GM23338 (cell line): ENCODE measurements around the gene PARVA.
"Not testable (repeated sequence)": the region's sequence is repeated elsewhere in the genome, so short reads cannot be mapped to it uniquely, and the experiment has no call there.

Source experiments
- EZH2 ChIP-seq: fragments of 200-600 bp; sonication (generic); IDR thresholded peaks from one replicate; pipeline ENCODE4 v1.8.0; 2017; ENCODE audit warnings: antibody characterized with exemption, mild to moderate bottlenecking, low read depth; ENCODE audit not compliant: unreplicated experiment
- EZH2phosphoT487 ChIP-seq: fragments of 200-600 bp; sonication (generic); IDR thresholded peaks from one replicate; pipeline ENCODE4 v1.8.1; 2018; ENCODE audit warnings: antibody characterized with exemption; ENCODE audit not compliant: unreplicated experiment
- NANOG ChIP-seq: IDR thresholded peaks from 2 replicates; pipeline ENCODE4 v1.6.1; 2016; ENCODE audit warnings: antibody characterized with exemption, borderline replicate concordance
- POLR2AphosphoS5 ChIP-seq: IDR thresholded peaks from 2 replicates; pipeline ENCODE4 v1.6.1; 2016; ENCODE audit warnings: antibody characterized with exemption, low read depth
- TF ChIP-seq, protein P1 (sequence below), 2 experiments: fragments of 200-600 bp in 1 of 2; sonication (generic) in 1 of 2; conservative IDR thresholded peaks; 2 replicates each; pipeline versions ENCODE4 v1.5.1 to v1.6.1; 2016 to 2017; ENCODE audit warnings: antibody characterized with exemption in 2 of 2, low read depth in 2 of 2, mild to moderate bottlenecking in 2 of 2, moderate library complexity in 1 of 2
- TF ChIP-seq, protein P2 (sequence below): IDR thresholded peaks from one replicate; pipeline ENCODE4 v1.6.1; 2018; ENCODE audit warnings: antibody characterized with exemption; ENCODE audit not compliant: unreplicated experiment

DNA sequence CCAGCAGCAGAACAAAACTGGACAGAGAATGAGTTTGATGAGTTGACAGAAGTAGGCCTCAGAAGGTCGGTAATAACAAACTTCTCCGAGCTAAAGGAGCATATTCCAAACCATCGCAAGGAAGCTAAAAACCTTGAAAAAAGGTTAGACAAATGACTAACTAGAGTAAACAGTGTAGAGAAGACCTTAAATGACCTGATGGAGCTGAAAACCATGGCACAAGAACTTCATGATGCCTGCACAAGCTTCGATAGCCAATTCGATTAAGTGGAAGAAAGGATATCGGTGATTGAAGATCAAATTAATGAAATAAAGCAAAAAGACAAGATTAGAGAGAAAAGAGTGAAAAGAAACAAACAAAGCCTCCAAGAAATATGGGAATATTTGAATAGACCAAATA, 10.3 kb upstream of the PARVA start:
- TF ChIP-seq, protein P1, sequence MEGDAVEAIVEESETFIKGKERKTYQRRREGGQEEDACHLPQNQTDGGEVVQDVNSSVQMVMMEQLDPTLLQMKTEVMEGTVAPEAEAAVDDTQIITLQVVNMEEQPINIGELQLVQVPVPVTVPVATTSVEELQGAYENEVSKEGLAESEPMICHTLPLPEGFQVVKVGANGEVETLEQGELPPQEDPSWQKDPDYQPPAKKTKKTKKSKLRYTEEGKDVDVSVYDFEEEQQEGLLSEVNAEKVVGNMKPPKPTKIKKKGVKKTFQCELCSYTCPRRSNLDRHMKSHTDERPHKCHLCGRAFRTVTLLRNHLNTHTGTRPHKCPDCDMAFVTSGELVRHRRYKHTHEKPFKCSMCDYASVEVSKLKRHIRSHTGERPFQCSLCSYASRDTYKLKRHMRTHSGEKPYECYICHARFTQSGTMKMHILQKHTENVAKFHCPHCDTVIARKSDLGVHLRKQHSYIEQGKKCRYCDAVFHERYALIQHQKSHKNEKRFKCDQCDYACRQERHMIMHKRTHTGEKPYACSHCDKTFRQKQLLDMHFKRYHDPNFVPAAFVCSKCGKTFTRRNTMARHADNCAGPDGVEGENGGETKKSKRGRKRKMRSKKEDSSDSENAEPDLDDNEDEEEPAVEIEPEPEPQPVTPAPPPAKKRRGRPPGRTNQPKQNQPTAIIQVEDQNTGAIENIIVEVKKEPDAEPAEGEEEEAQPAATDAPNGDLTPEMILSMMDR (conservative IDR thresholded peaks at IDR 0.05; ENCODE audit: low read depth in 2 of 2), result not testable (repeated sequence)
- not testable (repeated sequence) for TF ChIP-seq EZH2phosphoT487, EZH2, POLR2AphosphoS5, NANOG
- TF ChIP-seq, protein P2, sequence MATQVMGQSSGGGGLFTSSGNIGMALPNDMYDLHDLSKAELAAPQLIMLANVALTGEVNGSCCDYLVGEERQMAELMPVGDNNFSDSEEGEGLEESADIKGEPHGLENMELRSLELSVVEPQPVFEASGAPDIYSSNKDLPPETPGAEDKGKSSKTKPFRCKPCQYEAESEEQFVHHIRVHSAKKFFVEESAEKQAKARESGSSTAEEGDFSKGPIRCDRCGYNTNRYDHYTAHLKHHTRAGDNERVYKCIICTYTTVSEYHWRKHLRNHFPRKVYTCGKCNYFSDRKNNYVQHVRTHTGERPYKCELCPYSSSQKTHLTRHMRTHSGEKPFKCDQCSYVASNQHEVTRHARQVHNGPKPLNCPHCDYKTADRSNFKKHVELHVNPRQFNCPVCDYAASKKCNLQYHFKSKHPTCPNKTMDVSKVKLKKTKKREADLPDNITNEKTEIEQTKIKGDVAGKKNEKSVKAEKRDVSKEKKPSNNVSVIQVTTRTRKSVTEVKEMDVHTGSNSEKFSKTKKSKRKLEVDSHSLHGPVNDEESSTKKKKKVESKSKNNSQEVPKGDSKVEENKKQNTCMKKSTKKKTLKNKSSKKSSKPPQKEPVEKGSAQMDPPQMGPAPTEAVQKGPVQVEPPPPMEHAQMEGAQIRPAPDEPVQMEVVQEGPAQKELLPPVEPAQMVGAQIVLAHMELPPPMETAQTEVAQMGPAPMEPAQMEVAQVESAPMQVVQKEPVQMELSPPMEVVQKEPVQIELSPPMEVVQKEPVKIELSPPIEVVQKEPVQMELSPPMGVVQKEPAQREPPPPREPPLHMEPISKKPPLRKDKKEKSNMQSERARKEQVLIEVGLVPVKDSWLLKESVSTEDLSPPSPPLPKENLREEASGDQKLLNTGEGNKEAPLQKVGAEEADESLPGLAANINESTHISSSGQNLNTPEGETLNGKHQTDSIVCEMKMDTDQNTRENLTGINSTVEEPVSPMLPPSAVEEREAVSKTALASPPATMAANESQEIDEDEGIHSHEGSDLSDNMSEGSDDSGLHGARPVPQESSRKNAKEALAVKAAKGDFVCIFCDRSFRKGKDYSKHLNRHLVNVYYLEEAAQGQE, result not testable (repeated sequence)
